Astrocyte (in vitro differentiated cells and primary cell): ENCODE data around the gene ETV3. TPM values are rescaled to one million over a fixed set of nuclear protein-coding genes. Genes with fewer than 3 reads are reported as not detected.

ENCODE experiments used
- DNase-seq: peaks from one replicate; pipeline ENCODE4 v3.0.0-alpha.2; 2010; ENCODE audit warnings: low read depth
- FAIRE-seq: peaks from 2 replicates; lab custom pipeline; 2011; peaks lifted over from hg19 to GRCh38; lab: Jason Lieb, UNC
- H2AFZ ChIP-seq: 2 replicates; pipeline ENCODE4 v1.6.0; 2012; ENCODE audit warnings: low read depth, low read length, inconsistent platforms
- H3K27ac ChIP-seq: 2 replicates; pipeline ENCODE4 v1.5.1; 2011; ENCODE audit warnings: low read depth, low read length, inconsistent platforms
- H3K27me3 ChIP-seq: 2 replicates; pipeline ENCODE4 v1.6.0; 2011; ENCODE audit warnings: low read length, inconsistent platforms; ENCODE audit not compliant: insufficient read depth
- H3K36me3 ChIP-seq: 2 replicates; pipeline ENCODE4 v1.5.1; 2011; ENCODE audit warnings: low read length, inconsistent platforms; ENCODE audit not compliant: insufficient read depth
- H3K4me1 ChIP-seq: 2 replicates; pipeline ENCODE4 v1.5.1; 2011; ENCODE audit warnings: low read length, inconsistent platforms; ENCODE audit not compliant: insufficient read depth
- H3K4me2 ChIP-seq: 2 replicates; pipeline ENCODE4 v1.6.0; 2012; ENCODE audit warnings: low read length, inconsistent platforms
- H3K4me3 ChIP-seq: 2 replicates; pipeline ENCODE4 v1.5.1; 2011; ENCODE audit warnings: low read depth, mild to moderate bottlenecking, low read length, inconsistent platforms; ENCODE audit not compliant: insufficient read depth
- H3K79me2 ChIP-seq: 2 replicates; pipeline ENCODE4 v1.6.0; 2012; ENCODE audit warnings: mild to moderate bottlenecking, low read length, inconsistent platforms; ENCODE audit not compliant: insufficient read depth
- H3K9ac ChIP-seq: 2 replicates; pipeline ENCODE4 v1.6.0; 2012; ENCODE audit warnings: mild to moderate bottlenecking, low read length, inconsistent platforms
- H3K9me3 ChIP-seq: 2 replicates; pipeline ENCODE4 v1.5.1; 2012; ENCODE audit warnings: low read depth, mild to moderate bottlenecking, low read length, inconsistent platforms; ENCODE audit not compliant: insufficient read depth
- H4K20me1 ChIP-seq: 2 replicates; pipeline ENCODE4 v1.6.0; 2012; ENCODE audit warnings: low read length, inconsistent platforms; ENCODE audit not compliant: insufficient read depth
- H3K27ac Mint-ChIP-seq: one replicate; pipeline ENCODE4 v1.8.0; 2021; ENCODE audit warnings: mild to moderate bottlenecking, mixed read lengths; ENCODE audit not compliant: unreplicated experiment
- H3K27me3 Mint-ChIP-seq: one replicate; pipeline ENCODE4 v1.8.0; 2021; ENCODE audit warnings: low read depth, mixed read lengths; ENCODE audit not compliant: unreplicated experiment
- H3K36me3 Mint-ChIP-seq: one replicate; pipeline ENCODE4 v1.8.0; 2021; ENCODE audit warnings: low read depth, mixed read lengths; ENCODE audit not compliant: unreplicated experiment
- H3K4me1 Mint-ChIP-seq: one replicate; pipeline ENCODE4 v1.8.0; 2021; ENCODE audit warnings: low read depth, mixed read lengths; ENCODE audit not compliant: unreplicated experiment
- H3K4me3 Mint-ChIP-seq: one replicate; pipeline ENCODE4 v1.8.0; 2021; ENCODE audit warnings: mild to moderate bottlenecking, moderate library complexity, mixed read lengths; ENCODE audit not compliant: unreplicated experiment
- H3K9me3 Mint-ChIP-seq: one replicate; pipeline ENCODE4 v1.8.0; 2021; ENCODE audit warnings: mild to moderate bottlenecking, mixed read lengths; ENCODE audit not compliant: unreplicated experiment
- CTCF ChIP-seq: IDR thresholded peaks from 2 replicates; pipeline ENCODE4 v1.5.1; 2011; ENCODE audit warnings: low read depth, mild to moderate bottlenecking, inconsistent platforms, low read length, moderate library complexity; ENCODE audit not compliant: insufficient read depth
- EZH2 ChIP-seq: IDR thresholded peaks from 2 replicates; pipeline ENCODE4 v1.6.1; 2012; ENCODE audit warnings: mild to moderate bottlenecking, low read length, inconsistent platforms; ENCODE audit not compliant: insufficient read depth
- total RNA-seq: library from RNA; stranded (reverse); gene quantifications from 2 replicates; pipeline ENCODE4 v1.2.1, GENCODE V29; 2021

The ETV3 gene
- total RNA-seq, 1 donor from 2014 or later, result 37.5 TPM

- Mint-ChIP-seq H3K27ac (no peak overlapping the region), H3K9me3 (no peaks in the 10 kb centered on the region), H3K4me1 (peaks cover 32% of the 10 kb centered on the region), H3K4me3 (no peak overlapping the region), H3K27me3 (peaks cover 22% of the 10 kb centered on the region), H3K36me3 (no peaks in the 10 kb centered on the region)
- Histone ChIP-seq H3K4me2 (no peak overlapping the region), H3K4me3 (no peak overlapping the region), H3K79me2 (no peaks in the 10 kb centered on the region), H3K36me3 (no peaks in the 10 kb centered on the region), H3K9ac (no peak overlapping the region), H2AFZ (no peak overlapping the region), H3K27me3 (peaks cover 3% of the 10 kb centered on the region), H4K20me1 (no peaks in the 10 kb centered on the region), H3K27ac (no peak overlapping the region), H3K9me3 (no peaks in the 10 kb centered on the region), H3K4me1 (peaks cover 19% of the 10 kb centered on the region)
- TF ChIP-seq CTCF (no peak), EZH2 (no peak)
- no peak for FAIRE-seq
- no peak for DNase-seq
These were observed 27.5 kb downstream of the ETV3 start for GRCh38 chr1:157110686-157111085.

- peaks cover 22% of the 10 kb centered on the region for H3K4me1 ChIP-seq
- no peak overlapping the region for H2AFZ ChIP-seq
- FAIRE-seq, result no peak
These were observed 28.2 kb downstream of the ETV3 start for GRCh38 chr1:157110003-157110402.

More at GRCh38 chr1:157110003-157110402, 28.2 kb downstream of the ETV3 start:
- Histone ChIP-seq H3K4me2 (no peak overlapping the region), H3K9ac (no peak overlapping the region), H4K20me1 (no peaks in the 10 kb centered on the region), H3K9me3 (no peaks in the 10 kb centered on the region), H3K36me3 (no peaks in the 10 kb centered on the region), H3K4me3 (no peak overlapping the region), H3K27me3 (peaks cover 3% of the 10 kb centered on the region), H3K27ac (no peak overlapping the region), H3K79me2 (no peaks in the 10 kb centered on the region)
- no peaks in the 10 kb centered on the region for H3K9me3 Mint-ChIP-seq
- peaks cover 22% of the 10 kb centered on the region for H3K27me3 Mint-ChIP-seq
- H3K27ac Mint-ChIP-seq, result no peak overlapping the region
- DNase-seq, result no peak
- TF ChIP-seq CTCF, result no peak
- no peak for TF ChIP-seq EZH2
- no peaks in the 10 kb centered on the region for H3K36me3 Mint-ChIP-seq
- no peak overlapping the region for H3K4me3 Mint-ChIP-seq
- peaks cover 35% of the 10 kb centered on the region for H3K4me1 Mint-ChIP-seq
